ENCODE measurements around the gene ARID3A.

The ARID3A gene

DNA sequence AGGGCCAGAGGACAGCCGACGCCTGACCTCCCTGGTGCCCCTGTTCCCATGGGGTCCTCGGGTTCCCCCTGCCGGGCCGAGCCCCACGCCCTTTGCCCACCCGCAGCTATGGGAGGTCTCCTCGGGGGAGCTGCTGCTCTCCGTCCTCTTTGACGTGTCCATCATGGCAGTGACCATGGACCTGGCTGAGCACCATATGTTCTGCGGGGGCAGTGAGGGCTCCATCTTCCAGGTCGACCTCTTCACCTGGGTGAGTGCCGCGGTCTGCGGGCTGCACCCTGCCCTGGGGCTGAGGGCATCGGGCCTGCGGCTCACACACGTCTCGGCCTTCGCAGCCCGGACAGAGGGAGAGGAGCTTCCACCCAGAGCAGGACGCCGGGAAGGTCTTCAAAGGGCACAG, 64.9 kb downstream of the ARID3A start:
- DNase-seq = no peak

DNA sequence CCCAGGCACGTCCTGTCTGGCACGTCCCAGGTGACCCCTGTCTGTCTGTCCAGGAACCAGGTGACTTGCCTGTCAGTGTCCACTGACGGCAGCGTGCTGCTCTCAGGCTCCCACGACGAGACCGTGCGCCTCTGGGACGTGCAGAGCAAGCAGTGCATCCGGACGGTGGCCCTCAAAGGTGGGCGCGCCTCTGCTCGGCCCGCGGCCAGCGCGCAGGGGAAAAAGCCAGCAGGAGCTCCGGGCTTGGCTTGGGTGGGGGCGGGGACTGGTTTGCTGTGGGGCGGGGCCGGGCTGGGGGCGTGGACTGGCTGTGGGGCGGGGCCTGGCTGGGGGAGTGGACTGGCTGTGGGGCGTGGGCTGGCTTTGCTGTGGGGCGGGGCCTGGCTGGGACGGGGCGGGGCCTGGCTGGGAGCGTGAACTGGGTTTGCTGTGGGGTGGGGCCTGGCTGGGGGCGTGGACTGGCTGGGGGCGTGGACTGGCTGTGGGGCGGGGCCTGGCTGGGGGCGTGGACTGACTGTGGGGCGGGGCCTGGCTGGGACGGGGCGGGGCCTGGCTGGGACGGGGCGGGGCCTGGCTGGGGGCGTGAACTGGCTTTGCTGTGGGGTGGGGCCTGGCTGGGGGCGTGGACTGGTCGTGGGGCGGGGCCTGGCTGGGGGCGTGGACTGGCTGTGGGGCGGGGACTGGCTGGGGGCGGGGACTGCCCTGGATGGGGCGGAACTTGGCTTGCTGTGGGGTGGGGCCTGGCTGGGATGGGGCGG, 65.5 kb downstream of the ARID3A start:
- DNase-seq = no peak

DNA sequence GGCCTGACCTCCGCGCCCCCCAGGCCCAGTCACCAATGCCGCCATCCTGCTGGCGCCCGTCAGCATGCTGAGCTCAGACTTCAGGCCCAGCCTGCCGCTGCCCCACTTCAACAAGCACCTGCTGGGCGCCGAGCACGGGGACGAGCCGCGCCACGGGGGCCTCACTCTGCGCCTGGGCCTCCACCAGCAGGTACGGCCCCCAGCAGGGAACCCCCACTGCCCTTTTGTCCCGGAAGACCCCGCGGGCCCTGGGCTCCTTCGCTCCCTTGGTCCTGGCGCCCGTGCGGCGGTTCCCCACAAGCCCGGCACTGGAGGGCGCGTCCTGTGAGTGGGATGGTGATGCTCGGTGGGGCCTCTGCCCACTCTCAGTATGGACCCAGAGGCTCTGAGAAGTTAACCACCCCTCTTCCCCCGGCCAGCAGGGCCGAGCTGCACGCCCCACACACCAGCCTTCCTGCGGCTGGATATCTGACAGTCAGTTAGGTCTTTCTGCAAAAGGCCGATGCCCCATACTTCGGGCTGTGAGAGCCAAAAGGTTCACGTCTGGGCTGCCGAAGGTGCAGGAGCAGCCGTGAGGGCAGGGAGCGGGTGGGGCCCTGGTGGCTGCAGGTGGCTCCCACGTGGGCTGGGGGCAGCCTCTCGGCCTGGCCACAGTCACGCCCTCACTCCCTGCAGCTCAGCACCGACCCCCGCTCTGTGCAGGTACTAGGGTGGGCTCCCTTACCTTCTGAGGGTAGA, 66.3 kb downstream of the ARID3A start:
- no peak for DNase-seq

DNA sequence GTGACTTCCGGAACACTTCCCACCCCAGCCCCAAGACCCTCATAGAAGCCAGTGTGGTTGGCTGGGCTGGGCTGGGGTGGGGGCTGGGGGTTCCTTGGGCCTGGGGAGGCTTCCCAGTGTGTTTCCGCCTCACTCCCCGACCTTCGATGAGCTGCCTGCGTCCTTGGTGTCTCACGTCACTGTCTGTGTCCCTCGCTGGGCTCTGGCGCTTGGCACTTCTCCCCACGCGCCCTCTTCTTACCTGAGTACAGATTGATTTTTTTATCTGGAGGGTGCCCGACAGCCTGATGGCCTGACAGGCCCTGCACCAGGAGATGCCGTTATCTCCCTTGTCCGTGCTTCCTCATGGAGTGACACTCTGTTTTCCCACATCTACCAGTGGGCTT, 66.8 kb downstream of the ARID3A start:
- DNase-seq = no peak

DNA sequence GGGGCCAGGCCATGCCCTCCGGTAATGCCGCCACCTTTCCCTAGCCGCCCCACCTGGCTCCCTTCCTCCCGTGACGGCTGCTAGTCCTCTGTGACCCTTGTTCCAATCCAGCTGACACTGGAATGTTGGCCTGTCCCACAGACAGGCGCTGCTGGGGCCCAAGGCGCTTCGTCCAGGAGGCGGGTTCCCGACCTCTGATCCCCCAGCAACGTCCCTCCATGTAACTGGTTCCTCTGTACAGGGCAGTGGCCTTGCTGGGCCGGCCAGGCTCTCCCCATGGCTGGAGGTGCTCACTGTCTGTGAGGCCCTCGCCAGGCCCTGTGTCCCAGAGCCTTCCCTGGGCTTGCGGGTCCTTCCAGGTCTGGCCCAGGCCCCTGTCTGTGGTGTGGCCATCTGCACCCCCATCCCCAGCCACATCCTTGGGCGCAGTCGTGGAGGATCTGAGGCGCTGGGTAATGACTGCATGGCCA, 67.6 kb downstream of the ARID3A start:
- DNase-seq = no peak

DNA sequence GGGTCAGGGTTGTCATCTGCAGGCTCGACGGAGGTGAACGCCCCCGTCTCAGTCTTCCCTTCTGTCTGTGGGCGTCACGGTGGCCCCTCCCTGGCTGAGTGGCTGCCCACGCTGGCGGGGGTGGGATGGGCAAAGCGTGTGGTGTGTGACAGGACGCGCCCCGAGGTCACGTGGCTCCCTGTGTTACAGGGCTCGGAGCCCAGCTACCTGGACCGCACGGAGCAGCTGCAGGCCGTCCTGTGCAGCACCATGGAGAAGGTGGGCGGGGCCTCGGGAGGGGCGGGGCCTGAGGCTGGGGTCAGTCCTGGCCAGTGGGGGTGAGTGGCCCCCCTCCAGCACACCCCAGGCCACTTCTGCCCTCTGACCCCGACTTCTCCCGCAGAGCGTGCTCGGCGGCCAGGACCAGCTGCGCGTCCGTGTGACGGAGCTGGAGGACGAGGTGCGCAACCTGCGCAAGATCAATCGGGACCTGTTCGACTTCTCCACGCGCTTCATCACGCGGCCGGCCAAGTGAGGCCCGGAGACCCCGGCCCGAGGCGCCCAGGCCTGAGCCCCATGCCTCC, 68.1 kb downstream of the ARID3A start:
- DNase-seq = no peak

DNA sequence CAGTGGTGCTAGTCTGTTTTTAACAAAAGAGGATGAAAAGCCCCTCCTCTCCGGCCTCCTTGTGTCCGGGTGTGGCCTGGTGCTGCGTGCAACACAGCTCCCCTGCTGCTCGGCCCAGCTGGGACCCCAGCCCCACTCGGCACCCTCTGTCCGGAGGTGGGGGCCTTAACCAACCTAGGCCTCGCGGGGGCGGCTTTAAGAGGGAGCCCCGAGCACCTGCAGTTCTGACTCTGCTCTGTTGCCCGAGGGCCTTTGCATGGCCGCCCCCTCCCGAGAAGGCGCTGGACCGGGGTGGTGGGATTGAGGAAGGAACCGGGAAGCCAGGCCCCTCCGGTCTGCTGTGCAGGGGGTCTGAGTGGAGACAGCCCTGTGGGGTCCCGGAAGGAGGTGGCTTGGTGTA, 68.7 kb downstream of the ARID3A start:
- DNase-seq = no peak

DNA sequence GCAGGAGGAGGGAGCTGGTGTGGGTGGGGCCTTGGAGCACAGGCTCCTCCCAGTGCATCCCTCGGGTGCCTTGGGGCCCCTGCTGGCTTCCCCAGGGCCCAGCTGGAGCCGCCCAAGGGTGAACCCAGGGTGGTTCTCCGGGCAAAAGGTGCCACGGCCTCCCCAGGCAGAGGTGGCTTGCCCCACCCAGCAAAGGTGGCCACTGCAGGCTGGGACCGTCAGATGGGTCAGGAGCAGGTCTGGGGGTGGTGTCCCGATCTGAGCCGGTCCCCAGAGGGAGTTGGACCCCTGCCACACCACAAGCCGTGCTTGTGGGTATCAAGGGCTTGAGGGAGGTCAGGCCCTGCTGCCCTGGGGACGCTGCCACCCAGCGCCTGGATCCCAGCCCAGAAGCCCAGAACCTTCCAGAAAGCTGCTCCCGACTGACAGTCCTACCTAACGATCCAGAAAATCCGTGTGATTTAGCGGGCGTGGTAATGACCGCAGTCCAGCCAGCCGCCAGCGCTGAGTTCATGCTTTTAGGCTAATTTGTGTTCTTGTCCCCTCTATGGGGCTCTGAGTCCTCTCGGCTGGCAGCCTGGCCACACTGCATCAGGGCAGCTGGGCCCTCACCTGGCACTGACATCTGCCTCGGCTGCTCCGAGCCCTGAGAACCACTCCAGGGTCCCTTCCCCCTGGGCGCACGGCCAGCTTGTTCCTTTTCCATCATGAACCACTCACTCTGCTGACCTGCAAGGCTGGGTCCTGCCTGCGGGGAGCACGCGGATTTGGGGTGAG, 69.4 kb downstream of the ARID3A start:
- no peak for DNase-seq

DNA sequence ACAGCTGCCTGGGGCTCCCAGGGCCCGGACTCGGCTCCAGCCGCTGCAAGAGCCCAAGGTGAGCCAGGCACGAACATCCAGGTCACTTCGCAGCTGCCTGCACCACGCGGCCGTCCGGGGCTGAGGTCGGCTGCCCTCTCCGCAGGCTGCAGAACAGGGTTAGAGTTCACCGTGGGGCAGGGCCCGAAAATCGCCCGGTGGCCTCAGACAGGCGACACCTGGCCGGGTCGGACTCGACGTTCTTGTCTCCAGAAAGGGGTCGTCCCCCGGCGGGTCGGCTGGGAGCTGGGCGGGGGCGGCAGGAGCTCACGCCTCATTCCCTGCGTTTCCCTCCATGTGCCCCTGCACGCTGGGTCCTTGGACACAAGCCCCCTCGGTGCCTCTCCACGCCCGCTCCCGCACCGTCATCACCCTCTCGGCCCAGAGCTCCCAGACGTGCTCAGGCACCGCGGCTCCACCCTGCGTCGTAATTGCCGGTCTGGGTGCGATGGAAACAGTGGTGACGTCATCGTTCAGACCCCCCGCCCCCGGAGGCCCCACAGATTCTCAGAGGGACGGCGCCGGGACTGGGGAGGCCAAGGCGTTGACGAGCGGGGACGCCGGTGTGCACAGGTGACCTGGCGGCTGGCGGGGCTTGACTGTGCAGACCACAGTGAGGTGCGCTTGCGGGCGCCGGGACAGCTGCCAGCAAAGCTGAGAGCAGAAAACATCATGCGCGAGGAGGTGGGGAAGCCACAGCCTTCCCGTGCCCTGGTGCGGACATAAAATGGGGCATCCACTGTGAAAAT, 70.4 kb downstream of the ARID3A start:
- DNase-seq = no peak

DNA sequence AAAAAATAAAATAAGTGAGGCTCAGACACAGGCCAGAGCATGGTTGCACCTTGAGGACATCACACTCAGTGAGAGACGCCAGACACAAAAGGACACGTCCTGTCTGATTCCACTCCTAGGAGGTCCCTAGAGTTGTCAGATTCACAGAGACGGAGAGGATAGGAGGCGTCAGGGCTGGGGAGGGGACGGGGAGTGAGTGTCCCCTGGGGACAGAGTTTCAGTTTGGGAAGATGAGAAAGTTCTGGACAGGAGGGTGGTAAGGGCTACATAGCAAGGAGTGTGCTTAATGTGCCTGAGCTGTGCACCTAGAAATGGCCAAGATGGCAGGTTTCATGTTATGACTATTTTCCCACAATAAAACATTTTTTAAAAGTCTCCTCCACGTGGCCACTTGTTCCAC, 72.2 kb downstream of the ARID3A start:
- DNase-seq = no peak

DNA sequence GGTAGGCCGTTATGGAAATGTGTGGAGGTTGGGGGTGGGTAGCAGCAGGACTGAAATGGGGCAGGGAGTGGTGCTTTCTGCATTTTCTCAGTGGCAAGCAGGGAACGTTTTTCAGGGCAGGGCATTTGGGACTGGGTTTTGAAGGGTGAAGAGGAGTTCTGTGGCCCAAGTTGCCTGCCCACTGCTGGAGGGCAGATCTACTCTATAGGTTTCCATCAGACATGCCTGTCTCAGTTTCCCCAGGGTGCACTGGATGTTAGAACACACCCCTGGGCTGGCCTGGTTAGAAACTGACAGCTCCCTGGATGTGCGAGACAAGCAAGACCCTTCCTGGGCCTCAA, 73.5 kb downstream of the ARID3A start:
- DNase-seq = no peak

DNA sequence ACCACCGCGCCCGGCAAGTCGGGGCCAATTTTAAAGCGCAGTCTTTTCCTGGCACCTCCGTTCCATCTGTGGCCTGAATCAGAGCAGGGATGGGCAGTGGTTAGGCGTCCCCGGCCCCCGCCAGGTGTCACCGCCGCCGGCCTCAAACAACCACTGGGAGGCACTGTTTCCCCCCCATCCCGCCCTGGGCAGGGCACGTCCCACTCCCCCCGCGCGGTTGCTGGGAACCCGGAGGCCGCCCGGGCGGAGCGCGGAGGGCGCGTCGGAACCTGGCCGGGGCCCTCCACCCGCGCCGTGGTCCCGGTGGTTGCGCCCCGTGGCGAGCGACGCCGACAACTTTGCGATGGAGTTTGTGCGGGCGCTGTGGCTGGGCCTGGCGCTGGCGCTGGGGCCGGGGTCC, 74.3 kb downstream of the ARID3A start, which contains the start of gene GRIN3B:
TSS of gene GRIN3B (plus strand) at position 325 of the 400 bp plus-strand sequence. CDS start at position 344, 19 bp downstream.
- peak; percentile 48 for DNase-seq

DNA sequence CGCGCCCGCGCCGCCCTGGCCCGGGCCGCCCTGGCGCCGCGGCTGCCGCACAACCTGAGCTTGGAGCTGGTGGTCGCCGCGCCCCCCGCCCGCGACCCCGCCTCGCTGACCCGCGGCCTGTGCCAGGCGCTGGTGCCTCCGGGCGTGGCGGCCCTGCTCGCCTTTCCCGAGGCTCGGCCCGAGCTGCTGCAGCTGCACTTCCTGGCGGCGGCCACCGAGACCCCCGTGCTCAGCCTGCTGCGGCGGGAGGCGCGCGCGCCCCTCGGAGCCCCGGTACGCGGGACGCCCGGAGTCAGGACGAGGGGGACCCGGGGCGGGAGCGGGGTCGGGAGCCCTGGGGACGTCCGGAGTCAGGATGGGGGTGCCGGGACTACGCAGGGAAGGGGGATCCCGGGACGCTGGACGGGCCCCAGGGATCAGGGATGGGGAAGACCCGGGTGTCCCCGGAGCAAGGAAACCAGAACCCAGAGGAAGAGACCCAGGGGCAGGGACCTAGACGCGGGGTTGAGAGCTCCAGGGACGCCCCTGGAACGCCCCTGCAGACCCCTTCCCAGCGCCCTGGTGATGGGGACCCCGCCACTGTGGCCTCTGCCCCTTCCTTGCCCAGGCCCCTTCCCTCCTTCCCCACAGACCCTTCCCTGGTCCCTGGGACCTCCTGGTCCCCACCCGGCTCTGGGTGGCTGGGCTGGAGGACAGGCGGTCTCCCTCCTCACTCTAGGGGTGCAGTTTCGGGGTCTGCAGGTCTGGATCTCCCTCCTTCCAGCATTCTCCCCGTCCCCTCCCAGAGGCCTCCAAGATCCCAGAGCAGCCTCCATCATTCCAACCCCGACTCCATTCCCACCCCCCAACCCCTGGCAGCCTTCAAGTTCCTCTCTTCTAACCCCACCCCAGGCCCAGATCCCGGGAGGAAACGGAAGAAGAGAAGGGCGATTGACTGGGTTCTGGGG, 75.0 kb downstream of the ARID3A start:
- no peak for DNase-seq

DNA sequence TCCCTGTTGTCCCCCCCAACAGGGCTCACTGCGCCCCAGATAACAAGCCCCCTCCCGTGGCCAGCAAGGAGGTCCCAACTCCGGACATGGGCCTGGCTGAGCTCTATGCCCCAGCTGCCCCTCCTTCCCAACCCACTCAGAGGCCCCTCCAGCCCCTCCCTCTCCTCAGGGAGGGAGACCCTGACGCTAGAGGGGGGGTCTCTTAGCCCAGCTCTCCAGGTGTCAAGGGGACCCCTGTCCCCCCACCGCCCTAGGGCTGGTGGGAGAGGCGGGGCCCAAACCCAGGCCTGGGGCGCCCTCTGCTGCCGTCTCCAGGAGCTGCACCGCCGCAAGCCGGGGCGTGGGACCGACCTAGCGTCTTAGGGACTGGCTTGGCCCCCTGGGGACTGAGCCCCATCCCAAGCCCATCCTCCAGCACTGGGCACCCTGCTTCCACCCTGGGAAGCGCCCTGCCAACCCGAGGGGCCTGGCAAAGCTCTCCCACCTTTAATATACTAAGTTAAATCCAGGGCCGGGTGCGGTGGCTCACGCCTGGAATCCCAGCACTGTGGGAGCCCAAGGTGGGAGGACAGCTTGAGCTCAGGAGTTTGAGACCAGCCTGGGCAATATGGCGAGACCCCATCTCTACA, 75.8 kb downstream of the ARID3A start:
- peak; percentile 31 for DNase-seq

DNA sequence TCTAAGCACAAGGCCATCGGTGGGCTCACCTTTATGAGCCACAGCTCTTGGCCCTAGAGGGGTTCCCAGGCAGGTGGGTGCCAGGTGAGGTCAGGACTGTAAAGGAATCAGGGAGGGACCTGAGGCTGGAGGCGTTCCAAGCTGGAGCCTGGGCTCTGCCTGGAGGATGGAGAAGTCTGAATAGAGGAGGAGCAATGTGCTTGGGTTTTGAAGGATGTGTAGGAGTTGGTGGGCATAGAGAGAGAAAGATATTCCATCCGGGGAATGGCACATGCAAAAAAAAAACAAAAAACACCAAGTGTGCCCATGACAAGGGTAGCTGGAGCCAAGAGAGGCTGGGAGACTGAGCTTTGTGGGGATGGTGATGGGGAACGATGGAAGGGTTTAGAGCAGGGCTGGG, 76.8 kb downstream of the ARID3A start:
- no peak for DNase-seq

DNA sequence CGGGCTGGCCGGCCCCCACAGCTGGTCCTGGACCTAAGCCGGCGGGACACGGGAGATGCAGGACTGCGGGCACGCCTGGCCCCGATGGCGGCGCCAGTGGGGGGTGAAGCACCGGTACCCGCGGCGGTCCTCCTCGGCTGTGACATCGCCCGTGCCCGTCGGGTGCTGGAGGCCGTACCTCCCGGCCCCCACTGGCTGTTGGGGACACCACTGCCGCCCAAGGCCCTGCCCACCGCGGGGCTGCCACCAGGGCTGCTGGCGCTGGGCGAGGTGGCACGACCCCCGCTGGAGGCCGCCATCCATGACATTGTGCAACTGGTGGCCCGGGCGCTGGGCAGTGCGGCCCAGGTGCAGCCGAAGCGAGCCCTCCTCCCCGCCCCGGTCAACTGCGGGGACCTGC, 77.4 kb downstream of the ARID3A start:
- no peak for DNase-seq

DNA sequence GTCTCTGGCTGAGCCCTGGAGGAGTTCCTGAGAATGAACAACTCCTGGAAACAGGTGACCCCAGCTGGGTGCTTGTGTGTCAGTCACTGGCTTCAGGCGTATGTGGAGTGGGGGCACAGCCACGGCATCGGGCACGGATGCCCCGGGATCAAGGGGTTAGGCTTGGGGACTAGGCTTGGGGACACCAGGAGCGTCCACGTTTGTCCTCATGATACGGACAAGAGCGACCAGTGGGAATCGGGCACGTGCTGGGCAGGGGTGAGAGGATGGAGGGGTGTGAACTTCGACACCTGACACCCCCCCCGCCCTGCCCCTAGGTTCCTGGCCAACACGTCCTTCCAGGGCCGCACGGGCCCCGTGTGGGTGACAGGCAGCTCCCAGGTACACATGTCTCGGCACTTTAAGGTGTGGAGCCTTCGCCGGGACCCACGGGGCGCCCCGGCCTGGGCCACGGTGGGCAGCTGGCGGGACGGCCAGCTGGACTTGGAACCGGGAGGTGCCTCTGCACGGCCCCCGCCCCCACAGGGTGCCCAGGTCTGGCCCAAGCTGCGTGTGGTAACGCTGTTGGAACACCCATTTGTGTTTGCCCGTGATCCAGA, 78.5 kb downstream of the ARID3A start:
- DNase-seq = no peak

DNA sequence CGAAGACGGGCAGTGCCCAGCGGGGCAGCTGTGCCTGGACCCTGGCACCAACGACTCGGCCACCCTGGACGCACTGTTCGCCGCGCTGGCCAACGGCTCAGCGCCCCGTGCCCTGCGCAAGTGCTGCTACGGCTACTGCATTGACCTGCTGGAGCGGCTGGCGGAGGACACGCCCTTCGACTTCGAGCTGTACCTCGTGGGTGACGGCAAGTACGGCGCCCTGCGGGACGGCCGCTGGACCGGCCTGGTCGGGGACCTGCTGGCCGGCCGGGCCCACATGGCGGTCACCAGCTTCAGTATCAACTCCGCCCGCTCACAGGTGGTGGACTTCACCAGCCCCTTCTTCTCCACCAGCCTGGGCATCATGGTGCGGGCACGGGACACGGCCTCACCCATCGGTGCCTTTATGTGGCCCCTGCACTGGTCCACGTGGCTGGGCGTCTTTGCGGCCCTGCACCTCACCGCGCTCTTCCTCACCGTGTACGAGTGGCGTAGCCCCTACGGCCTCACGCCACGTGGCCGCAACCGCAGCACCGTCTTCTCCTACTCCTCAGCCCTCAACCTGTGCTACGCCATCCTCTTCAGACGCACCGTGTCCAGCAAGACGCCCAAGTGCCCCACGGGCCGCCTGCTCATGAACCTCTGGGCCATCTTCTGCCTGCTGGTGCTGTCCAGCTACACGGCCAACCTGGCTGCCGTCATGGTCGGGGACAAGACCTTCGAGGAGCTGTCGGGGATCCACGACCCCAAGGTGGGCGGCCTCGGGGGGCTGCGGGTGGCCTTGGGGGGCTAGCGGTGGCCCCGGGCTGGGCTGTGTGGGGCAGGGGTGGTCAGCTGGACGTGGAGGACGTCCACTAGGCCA, 79.2 kb downstream of the ARID3A start:
- DNase-seq = no peak

DNA sequence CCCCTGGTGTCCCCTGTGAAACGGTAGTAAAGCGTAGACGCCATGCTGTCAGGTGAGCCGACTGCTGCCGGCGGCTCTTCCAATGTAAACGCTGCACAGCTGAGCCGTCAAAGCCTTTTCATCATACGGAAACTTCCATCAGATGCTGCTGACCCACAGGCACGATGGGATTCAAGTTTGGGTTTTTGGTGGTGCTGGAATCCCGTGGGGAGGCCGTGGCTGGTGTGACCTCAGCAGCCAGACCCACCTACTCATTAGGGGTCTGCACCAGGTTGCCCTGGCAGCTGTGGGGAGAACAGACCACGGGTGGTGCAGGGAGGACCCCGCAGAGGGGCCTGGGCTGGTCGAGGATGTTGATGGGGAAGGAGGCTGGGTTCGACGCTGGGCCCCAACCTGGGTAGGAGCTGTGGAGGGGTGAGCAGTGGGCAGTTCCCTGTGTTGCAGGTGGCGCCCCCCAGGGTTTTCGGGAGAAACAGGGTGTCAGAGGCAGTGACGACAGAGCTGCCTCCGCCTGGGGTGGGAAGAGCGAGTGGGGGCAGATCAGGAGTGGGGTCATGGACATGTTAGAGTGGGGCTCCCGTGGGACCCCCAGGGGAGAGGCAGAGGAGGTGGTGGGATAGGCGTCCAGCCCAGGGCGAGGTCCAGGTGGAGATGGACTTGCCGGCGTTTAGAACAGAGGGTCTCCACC, 81.0 kb downstream of the ARID3A start:
- DNase-seq = no peak
